ENCODE measurements around the gene SPINK9.
"Not testable (repeated sequence)": the region's sequence is repeated elsewhere in the genome, so short reads cannot be mapped to it uniquely, and the experiment has no call there.

Gene SPINK9

GRCh38 chr5:148335259-148335658 is at the start of gene SPINK9:
Gene SPINK9, plus strand, starts transcription at chr5:148335559. Its CDS starts 55 bp downstream, at chr5:148335614.
- no peak for DNase-seq (ENCODE audit: low read depth)
- H3K4me3 ChIP-seq (ENCODE audit: low read depth, low read length): no peak within 1 kb of the TSS

- no peak overlapping the region for H3K4me3 ChIP-seq (ENCODE audit: low read depth, low read length)
- no peak for DNase-seq (ENCODE audit: low read depth)
Measured at GRCh38 chr5:148290271-148291195, 44.8 kb upstream of the SPINK9 start.

- H3K4me3 ChIP-seq (ENCODE audit: low read depth, low read length): no peak overlapping the region
- no peak for DNase-seq (ENCODE audit: low read depth)
Measured at GRCh38 chr5:148297731-148298130, 37.6 kb upstream of the SPINK9 start.

- DNase-seq (ENCODE audit: low read depth): no peak
- no peak overlapping the region for H3K4me3 ChIP-seq (ENCODE audit: low read depth, low read length)
Measured at GRCh38 chr5:148306446-148306845, 28.9 kb upstream of the SPINK9 start.

- no peak for DNase-seq (ENCODE audit: low read depth)
- no peak overlapping the region for H3K4me3 ChIP-seq (ENCODE audit: low read depth, low read length)
Measured at GRCh38 chr5:148309019-148309418, 26.3 kb upstream of the SPINK9 start.

- no peak overlapping the region for H3K4me3 ChIP-seq (ENCODE audit: low read depth, low read length)
- no peak for DNase-seq (ENCODE audit: low read depth)
Measured at GRCh38 chr5:148309746-148310145, 25.6 kb upstream of the SPINK9 start.

- no peak overlapping the region for H3K4me3 ChIP-seq (ENCODE audit: low read depth, low read length)
- DNase-seq (ENCODE audit: low read depth): no peak
Measured at GRCh38 chr5:148311484-148311883, 23.9 kb upstream of the SPINK9 start.

- H3K4me3 ChIP-seq (ENCODE audit: low read depth, low read length): no peak within 1 kb of the TSS
- DNase-seq (ENCODE audit: low read depth): no peak
Measured at GRCh38 chr5:148312153-148312552, 23.2 kb upstream of the SPINK9 start, which contains the start of gene SPINK7. Gene SPINK7, plus strand, starts transcription at chr5:148312423. Its CDS starts 61 bp downstream, at chr5:148312484.

- H3K4me3 ChIP-seq (ENCODE audit: low read depth, low read length): no peak overlapping the region
- no peak for DNase-seq (ENCODE audit: low read depth)
Measured at GRCh38 chr5:148314187-148314586, 21.2 kb upstream of the SPINK9 start.

- DNase-seq (ENCODE audit: low read depth): no peak
- H3K4me3 ChIP-seq (ENCODE audit: low read depth, low read length): no peak overlapping the region
Measured at GRCh38 chr5:148314731-148315130, 20.6 kb upstream of the SPINK9 start.

- H3K4me3 ChIP-seq (ENCODE audit: low read depth, low read length); DNase-seq (ENCODE audit: low read depth): not testable (repeated sequence)
Measured at GRCh38 chr5:148320011-148320963, 15.1 kb upstream of the SPINK9 start.

GRCh38 chr5:148333262-148333849 is 2.0 kb upstream of the SPINK9 start:
- H3K4me3 ChIP-seq (ENCODE audit: low read depth, low read length): no peak overlapping the region
- DNase-seq (ENCODE audit: low read depth): no peak

GRCh38 chr5:148336704-148337435 is 1.5 kb downstream of the SPINK9 start:
- no peak overlapping the region for H3K4me3 ChIP-seq (ENCODE audit: low read depth, low read length)
- no peak for DNase-seq (ENCODE audit: low read depth)

- DNase-seq (ENCODE audit: low read depth): no peak
- no peak overlapping the region for H3K4me3 ChIP-seq (ENCODE audit: low read depth, low read length)
Measured at GRCh38 chr5:148342371-148343045, 7.1 kb downstream of the SPINK9 start.

- no peak for DNase-seq (ENCODE audit: low read depth)
- H3K4me3 ChIP-seq (ENCODE audit: low read depth, low read length): no peak overlapping the region
Measured at GRCh38 chr5:148343046-148343407, 7.7 kb downstream of the SPINK9 start.

GRCh38 chr5:148343603-148344487 is 8.5 kb downstream of the SPINK9 start:
- no peak for DNase-seq (ENCODE audit: low read depth)
- no peak overlapping the region for H3K4me3 ChIP-seq (ENCODE audit: low read depth, low read length)

- DNase-seq (ENCODE audit: low read depth): no peak
- no peak overlapping the region for H3K4me3 ChIP-seq (ENCODE audit: low read depth, low read length)
Measured at GRCh38 chr5:148347706-148348105, 12.3 kb downstream of the SPINK9 start.

- no peak overlapping the region for H3K4me3 ChIP-seq (ENCODE audit: low read depth, low read length)
- DNase-seq (ENCODE audit: low read depth): no peak
Measured at GRCh38 chr5:148352696-148353095, 17.3 kb downstream of the SPINK9 start.
